Ecto neural progenitor cell (in vitro differentiated cells): ENCODE results near the gene AK1.

Experiments
- DNase-seq: peaks from one replicate; pipeline ENCODE4 v3.0.0-alpha.2; 2018; ENCODE audit warnings: low spot score

The AK1 gene

DNA sequence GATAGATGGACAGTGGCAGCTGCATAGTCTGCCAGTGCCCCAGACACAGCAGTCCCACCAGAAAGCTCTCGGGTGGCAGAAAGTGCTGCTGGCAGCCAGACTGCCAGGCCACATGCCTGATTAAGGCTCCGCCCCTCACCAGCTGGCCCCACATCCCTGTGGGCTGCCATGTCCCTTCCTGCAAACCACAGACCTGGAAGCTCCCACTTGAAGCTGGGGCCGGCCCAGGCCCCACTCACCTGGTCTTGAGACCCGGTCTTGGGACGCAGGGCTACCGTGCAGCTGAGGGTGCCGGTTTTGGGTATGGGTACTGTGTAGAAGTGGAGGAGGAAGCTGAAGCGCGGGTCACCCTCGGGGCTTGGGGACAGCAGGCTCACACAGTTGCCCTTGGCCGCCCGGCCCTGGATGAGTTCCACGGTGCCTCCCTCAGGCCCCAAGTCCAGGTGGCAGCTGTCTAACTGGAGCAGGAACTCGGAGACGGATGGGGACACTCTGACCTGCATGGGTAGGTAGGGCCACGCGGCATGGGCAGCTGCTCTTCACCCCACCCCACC lies 59.5 kb downstream of the AK1 start:
- no peak for DNase-seq

DNA sequence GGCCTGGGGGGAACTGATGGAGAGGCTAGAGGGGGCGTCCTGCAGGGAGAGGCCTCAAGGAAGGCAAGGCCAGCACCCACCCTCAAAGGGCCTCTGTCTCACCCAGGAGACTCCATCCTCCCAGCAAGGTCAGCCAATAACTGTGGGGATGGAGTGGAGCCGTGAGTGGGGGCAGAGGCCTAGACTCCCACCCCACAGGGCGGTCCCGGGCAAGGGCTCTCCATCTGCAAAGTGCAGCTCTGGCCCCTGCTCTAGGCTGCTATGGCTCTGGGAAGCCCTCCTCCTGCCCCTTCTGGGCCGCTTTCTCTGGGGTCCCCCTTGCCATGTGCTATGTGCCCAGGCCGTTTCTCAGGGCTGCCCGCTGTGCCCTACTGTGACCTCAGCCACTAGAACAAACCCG lies 60.7 kb downstream of the AK1 start:
- no peak for DNase-seq
